22Rv1 (cell line): ENCODE data around the gene ZNF827.

Experiments used
- H3K27ac ChIP-seq: fragments of 450-650 bp; 2 replicates; pipeline ENCODE4 v1.5.1; 2017
- CTCF ChIP-seq: fragments of 450-650 bp; IDR thresholded peaks from 2 replicates; pipeline ENCODE4 v1.5.1; 2017; ENCODE audit warnings: mild to moderate bottlenecking
- ZFX ChIP-seq: fragments of 450-650 bp; IDR thresholded peaks from 2 replicates; pipeline ENCODE4 v1.6.1; 2017; ENCODE audit warnings: antibody characterized with exemption, borderline replicate concordance

Gene ZNF827

DNA sequence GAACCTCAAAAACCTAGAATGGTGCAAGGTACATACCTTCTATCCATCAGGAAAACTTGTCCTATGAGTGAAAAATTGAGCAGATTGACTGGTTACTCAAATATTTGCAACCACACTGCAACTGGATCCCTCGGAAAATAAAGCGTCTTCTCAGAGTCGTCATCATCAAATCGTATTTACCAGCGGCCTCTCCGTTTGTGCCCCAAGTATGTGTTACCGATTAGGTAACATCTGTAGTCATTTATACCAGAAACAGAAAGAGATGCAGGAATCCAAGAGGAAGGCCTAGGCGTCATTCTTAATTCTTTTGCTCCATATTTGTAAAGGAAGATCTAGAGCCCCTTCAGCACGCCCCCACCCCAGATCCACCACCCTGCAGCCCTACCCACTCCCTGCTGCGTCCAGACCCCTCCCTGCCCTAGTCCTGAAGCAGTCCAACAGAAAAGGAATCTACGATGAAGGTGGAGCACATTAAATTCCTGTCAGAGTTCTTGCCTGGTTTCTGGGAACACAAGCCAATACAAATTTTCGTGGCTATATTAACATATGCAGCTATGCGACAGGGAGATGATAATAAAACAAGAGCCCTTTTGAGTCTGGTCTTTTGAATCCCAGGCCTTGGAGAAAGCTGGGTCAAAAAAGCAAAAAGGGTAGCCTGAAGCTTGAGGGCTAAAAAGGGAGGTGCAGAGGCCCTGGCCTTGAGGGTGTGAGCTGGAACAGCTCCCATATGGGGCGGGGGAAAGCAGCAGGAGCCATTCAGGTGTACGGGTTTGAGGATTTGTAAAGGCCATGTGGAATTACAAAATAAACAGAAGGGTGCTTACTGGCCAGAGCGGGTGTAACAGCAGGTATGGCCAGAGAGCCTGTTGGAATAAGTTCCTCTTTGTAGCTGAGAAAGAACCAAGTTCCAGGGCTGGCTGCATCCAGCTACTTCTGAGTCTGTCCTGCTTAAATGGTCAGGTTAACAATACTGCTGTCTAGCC lies 77.0 kb downstream of the ZNF827 start:
- TF ChIP-seq CTCF: no peak
- TF ChIP-seq ZFX: no peak
- H3K27ac ChIP-seq: no peak overlapping the region

- TF ChIP-seq CTCF (no peak), ZFX (no peak)
- no peak overlapping the region for H3K27ac ChIP-seq
Measured at GRCh38 chr4:145860897-145861296, 77.7 kb downstream of the ZNF827 start.

DNA sequence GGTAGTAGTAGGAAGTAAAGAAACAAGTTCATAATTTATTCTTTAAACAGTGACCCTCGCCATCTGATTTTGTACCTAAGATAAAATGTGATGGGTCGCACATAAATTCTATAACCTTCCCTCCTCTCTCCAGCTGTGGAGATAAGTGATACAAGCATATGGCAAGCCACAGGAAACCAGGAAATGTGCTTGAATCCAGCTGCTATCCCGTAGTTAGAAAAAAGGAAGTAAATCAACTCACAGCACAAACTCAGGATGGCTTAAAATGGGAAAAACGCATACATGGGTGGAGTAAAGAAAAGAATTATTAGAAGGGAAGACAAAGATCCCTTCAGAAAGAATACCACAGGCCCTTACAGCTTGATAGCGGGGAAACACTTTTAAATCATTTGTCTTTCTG lies 78.2 kb downstream of the ZNF827 start:
- TF ChIP-seq ZFX (no peak), CTCF (no peak)
- no peak overlapping the region for H3K27ac ChIP-seq

- TF ChIP-seq ZFX: no peak
- H3K27ac ChIP-seq: no peak overlapping the region
Measured at GRCh38 chr4:145859926-145860325, 78.7 kb downstream of the ZNF827 start.

DNA sequence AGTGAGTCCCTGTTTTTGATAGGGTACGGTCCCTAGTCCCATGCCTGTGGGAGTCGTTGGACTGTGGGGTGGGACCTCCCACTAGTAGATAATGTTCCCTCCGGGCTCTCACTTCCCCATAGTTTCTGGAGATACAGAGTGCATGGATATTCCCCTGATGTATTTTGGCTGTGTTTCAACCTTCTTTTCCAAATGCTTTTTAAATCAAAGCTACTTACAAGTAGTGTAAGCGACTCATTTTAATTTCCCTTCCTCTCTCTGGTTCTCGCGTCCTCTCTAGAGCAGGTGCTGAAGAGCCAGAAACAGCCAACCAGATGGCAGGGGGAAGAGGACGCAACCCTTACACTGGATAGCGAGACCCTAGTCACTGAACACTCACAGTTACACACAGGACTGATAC lies 79.2 kb downstream of the ZNF827 start:
- TF ChIP-seq ZFX: no peak
- TF ChIP-seq CTCF: no peak
- H3K27ac ChIP-seq: no peak overlapping the region

DNA sequence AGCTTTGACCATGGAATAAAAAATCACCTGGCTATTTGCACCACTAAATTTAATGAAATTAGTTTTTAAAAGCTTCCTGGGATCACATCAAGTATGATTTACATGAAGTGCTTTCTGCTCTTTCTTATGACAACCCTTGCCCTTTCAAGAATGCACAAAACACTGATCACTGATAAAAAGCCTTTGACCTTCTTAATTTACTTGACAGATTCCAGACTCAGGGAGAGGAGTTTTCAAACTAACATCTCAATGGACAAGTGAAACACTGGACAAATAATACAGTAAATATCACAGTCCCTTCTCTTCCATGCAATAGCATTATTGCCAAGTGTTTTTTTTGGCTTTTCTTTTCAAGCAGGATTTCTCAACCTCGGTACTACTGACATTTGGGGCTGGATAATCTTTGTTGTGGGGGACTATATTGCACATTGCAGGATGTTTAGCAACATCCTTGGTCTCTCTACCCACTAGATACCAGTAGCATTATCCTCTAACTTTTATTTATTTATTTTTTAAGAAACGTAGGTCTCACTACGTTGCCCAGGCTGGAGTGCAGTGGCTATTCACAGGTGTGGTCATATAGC lies 86.3 kb downstream of the ZNF827 start:
- TF ChIP-seq ZFX (no peak), CTCF (no peak)
- H3K27ac ChIP-seq: no peak overlapping the region

DNA sequence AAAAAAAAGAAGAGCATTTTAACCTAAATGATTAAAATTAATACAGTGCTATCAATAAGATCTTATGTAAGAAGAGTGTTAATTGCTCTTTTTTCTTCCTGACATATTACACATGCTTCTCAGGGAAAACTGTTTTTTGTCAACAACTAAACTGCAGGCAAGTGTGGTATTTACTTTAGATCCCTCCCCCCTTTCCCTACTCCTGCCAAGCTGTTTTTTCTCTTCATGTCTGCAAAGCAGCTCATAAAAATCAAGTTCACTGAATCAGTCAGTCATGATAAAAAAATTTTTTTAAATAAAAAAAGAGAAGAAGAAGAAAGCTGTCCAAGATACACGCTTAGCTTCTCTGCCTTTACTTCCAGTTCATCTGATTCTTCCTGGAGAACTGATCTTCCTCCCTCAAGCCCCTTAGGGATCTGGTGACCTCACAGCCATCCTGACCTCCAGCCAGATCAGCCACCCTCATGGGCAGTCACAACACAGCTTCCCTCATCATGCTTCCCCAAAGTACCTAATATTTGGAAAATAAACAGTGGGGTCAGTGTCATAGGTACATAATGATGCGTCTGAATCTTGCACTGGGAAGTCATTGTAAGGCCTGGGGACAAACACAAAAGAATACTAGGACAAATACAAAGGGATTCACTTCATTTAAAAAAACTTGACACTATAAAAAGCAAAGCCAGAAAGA lies 87.0 kb downstream of the ZNF827 start:
- no peak for TF ChIP-seq CTCF
- H3K27ac ChIP-seq: no peak overlapping the region
